ENCODE results near the gene KHDRBS1. TPM values are rescaled to one million over a fixed set of nuclear protein-coding genes. Genes with fewer than 3 reads are reported as not detected.
A peak's percentile ranks its signal among the peaks of the same experiment; 100 is the strongest.

KHDRBS1 gene
- total RNA-seq, 1 donor from 2014 or later = 139 TPM

DNA sequence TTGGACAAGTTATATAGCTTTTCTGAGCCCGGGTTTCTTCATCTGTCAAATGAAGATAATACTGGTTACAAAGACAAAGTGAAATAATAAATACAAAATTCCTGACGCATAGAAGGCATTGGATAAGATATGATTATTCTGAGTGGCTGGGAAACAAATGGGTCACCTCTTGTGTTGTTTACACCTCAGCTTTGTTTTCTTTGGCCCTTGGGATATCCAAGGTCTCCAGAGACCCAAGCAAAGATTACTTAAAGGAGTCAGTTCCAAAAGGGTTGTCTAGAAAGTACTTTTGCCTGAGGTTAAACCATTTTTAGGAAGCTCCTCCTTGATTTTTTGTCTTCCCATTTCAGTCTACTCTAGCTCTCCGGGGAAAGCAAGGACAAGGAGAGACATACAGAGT lies 9.7 kb downstream of the KHDRBS1 start:
- H3K36me3 ChIP-seq (ENCODE audit: insufficient read depth, low read length) = peaks cover 8% of the 10 kb centered on the region
- FAIRE-seq = no peak
- peaks cover 9% of the 10 kb centered on the region for H3K4me1 Mint-ChIP-seq (ENCODE audit: low read depth, unreplicated experiment)

DNA sequence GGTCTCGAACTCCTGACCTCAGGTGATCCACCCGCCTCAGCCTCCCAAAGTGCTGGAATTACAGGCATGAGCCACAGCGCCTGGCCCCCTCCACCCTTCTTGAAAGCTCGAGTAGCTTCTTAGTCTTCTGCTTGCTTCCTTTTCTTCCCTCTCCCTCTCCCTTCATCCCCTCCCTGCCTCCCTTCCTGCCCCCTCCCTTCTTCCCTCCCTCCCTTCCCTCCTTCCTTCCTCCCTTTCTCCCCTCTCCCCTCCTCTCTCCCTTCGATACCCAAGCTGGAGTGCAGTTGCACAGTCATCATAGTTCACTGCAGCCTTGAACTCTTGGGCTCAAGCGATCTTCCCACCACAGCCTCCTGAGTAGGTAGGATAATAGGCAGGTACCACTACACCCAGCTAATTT lies 11.8 kb downstream of the KHDRBS1 start:
- H3K4me3 Mint-ChIP-seq (ENCODE audit: unreplicated experiment) = no peak overlapping the region
- peaks cover 100% of the 10 kb centered on the region for H3K79me2 ChIP-seq (ENCODE audit: insufficient read depth, low read length)
- no peaks in the 10 kb centered on the region for H3K9me3 Mint-ChIP-seq (ENCODE audit: unreplicated experiment)
- H3K4me2 ChIP-seq (ENCODE audit: low read length) = no peak overlapping the region
- peaks cover 11% of the 10 kb centered on the region for H3K36me3 ChIP-seq (ENCODE audit: insufficient read depth, low read length)
- H3K36me3 Mint-ChIP-seq (ENCODE audit: low read depth, unreplicated experiment) = peaks cover 4% of the 10 kb centered on the region
- no peak for TF ChIP-seq EZH2 (IDR thresholded peaks at IDR 0.05; ENCODE audit: insufficient read depth, low read length)
- TF ChIP-seq, protein P1, sequence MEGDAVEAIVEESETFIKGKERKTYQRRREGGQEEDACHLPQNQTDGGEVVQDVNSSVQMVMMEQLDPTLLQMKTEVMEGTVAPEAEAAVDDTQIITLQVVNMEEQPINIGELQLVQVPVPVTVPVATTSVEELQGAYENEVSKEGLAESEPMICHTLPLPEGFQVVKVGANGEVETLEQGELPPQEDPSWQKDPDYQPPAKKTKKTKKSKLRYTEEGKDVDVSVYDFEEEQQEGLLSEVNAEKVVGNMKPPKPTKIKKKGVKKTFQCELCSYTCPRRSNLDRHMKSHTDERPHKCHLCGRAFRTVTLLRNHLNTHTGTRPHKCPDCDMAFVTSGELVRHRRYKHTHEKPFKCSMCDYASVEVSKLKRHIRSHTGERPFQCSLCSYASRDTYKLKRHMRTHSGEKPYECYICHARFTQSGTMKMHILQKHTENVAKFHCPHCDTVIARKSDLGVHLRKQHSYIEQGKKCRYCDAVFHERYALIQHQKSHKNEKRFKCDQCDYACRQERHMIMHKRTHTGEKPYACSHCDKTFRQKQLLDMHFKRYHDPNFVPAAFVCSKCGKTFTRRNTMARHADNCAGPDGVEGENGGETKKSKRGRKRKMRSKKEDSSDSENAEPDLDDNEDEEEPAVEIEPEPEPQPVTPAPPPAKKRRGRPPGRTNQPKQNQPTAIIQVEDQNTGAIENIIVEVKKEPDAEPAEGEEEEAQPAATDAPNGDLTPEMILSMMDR (IDR thresholded peaks at IDR 0.05; ENCODE audit: insufficient read depth, low read depth, low read length) = no peak
- H3K27me3 ChIP-seq (ENCODE audit: insufficient read depth, low read length) = no peaks in the 10 kb centered on the region
- no peak overlapping the region for H3K27ac Mint-ChIP-seq (ENCODE audit: unreplicated experiment)
- peaks cover 16% of the 10 kb centered on the region for H3K4me1 Mint-ChIP-seq (ENCODE audit: low read depth, unreplicated experiment)
- peaks cover 2% of the 10 kb centered on the region for H3K4me1 ChIP-seq (ENCODE audit: insufficient read depth, low read length)
- H3K9me3 ChIP-seq (ENCODE audit: insufficient read depth, low read depth, low read length) = no peaks in the 10 kb centered on the region
- H3K27ac ChIP-seq (ENCODE audit: low read depth, low read length) = no peak overlapping the region
- H4K20me1 ChIP-seq (ENCODE audit: insufficient read depth, low read length) = peaks cover 96% of the 10 kb centered on the region
- FAIRE-seq = no peak
- no peaks in the 10 kb centered on the region for H3K27me3 Mint-ChIP-seq (ENCODE audit: low read depth, unreplicated experiment)
- H2AFZ ChIP-seq (ENCODE audit: low read depth, low read length) = no peak overlapping the region
- DNase-seq (ENCODE audit: low read depth) = no peak
- no peak overlapping the region for H3K9ac ChIP-seq (ENCODE audit: low read length)
- H3K4me3 ChIP-seq (ENCODE audit: insufficient read depth, low read depth, low read length) = no peak overlapping the region

More for the DNA sequence above, 9.7 kb downstream of the KHDRBS1 start:
- H3K4me3 ChIP-seq (ENCODE audit: insufficient read depth, low read depth, low read length) = no peak overlapping the region
- no peak for DNase-seq (ENCODE audit: low read depth)
- H3K27me3 Mint-ChIP-seq (ENCODE audit: low read depth, unreplicated experiment) = no peaks in the 10 kb centered on the region
- H3K9me3 Mint-ChIP-seq (ENCODE audit: unreplicated experiment) = no peaks in the 10 kb centered on the region
- H3K36me3 Mint-ChIP-seq (ENCODE audit: low read depth, unreplicated experiment) = no peaks in the 10 kb centered on the region
- TF ChIP-seq, protein P1 (IDR thresholded peaks at IDR 0.05; ENCODE audit: insufficient read depth, low read depth, low read length) = no peak
- TF ChIP-seq EZH2 (IDR thresholded peaks at IDR 0.05; ENCODE audit: insufficient read depth, low read length) = no peak
- peaks cover 99% of the 10 kb centered on the region for H3K79me2 ChIP-seq (ENCODE audit: insufficient read depth, low read length)
- no peak overlapping the region for H3K27ac Mint-ChIP-seq (ENCODE audit: unreplicated experiment)
- no peak overlapping the region for H3K27ac ChIP-seq (ENCODE audit: low read depth, low read length)
- H2AFZ ChIP-seq (ENCODE audit: low read depth, low read length) = no peak overlapping the region
- H3K4me3 Mint-ChIP-seq (ENCODE audit: unreplicated experiment) = no peak overlapping the region
- H4K20me1 ChIP-seq (ENCODE audit: insufficient read depth, low read length) = peaks cover 97% of the 10 kb centered on the region
- no peak overlapping the region for H3K9ac ChIP-seq (ENCODE audit: low read length)
- H3K27me3 ChIP-seq (ENCODE audit: insufficient read depth, low read length) = no peaks in the 10 kb centered on the region
- peaks cover 9% of the 10 kb centered on the region for H3K4me1 ChIP-seq (ENCODE audit: insufficient read depth, low read length)
- H3K9me3 ChIP-seq (ENCODE audit: insufficient read depth, low read depth, low read length) = no peaks in the 10 kb centered on the region
- no peak overlapping the region for H3K4me2 ChIP-seq (ENCODE audit: low read length)

DNA sequence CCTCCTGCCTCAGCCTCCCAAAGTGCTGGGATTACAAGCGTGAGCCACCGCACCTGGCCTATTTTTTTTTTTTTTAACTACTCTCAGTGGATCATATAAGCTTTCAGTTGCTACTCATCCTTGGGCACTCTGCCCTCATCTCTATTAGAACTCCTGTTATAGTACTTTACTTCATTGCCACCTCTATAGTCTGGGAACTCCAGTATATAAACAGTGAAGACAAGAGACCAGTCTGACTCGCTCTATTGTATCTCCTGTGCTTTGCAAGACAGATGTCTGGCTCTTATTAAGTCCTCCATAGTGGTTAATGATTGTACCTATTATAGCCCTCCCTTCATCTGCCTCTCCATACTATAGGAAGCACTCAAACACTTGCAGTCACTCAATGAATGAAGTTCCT lies 15.1 kb downstream of the KHDRBS1 start:
- Histone ChIP-seq H2AFZ (ENCODE audit: low read depth, low read length) (no peak overlapping the region), H3K79me2 (ENCODE audit: insufficient read depth, low read length) (peaks cover 100% of the 10 kb centered on the region), H3K4me1 (ENCODE audit: insufficient read depth, low read length) (peaks cover 18% of the 10 kb centered on the region), H3K9ac (ENCODE audit: low read length) (no peak overlapping the region), H3K36me3 (ENCODE audit: insufficient read depth, low read length) (peaks cover 24% of the 10 kb centered on the region), H3K27ac (ENCODE audit: low read depth, low read length) (no peak overlapping the region), H4K20me1 (ENCODE audit: insufficient read depth, low read length) (peaks cover 96% of the 10 kb centered on the region), H3K27me3 (ENCODE audit: insufficient read depth, low read length) (no peaks in the 10 kb centered on the region), H3K9me3 (ENCODE audit: insufficient read depth, low read depth, low read length) (no peaks in the 10 kb centered on the region), H3K4me3 (ENCODE audit: insufficient read depth, low read depth, low read length) (no peak overlapping the region), H3K4me2 (ENCODE audit: low read length) (no peak overlapping the region)
- H3K27ac Mint-ChIP-seq (ENCODE audit: unreplicated experiment) = no peak overlapping the region
- peaks cover 33% of the 10 kb centered on the region for H3K4me1 Mint-ChIP-seq (ENCODE audit: low read depth, unreplicated experiment)
- no peak overlapping the region for H3K4me3 Mint-ChIP-seq (ENCODE audit: unreplicated experiment)
- TF ChIP-seq EZH2 (IDR thresholded peaks at IDR 0.05; ENCODE audit: insufficient read depth, low read length) = no peak
- TF ChIP-seq, protein P1 (IDR thresholded peaks at IDR 0.05; ENCODE audit: insufficient read depth, low read depth, low read length) = no peak
- H3K27me3 Mint-ChIP-seq (ENCODE audit: low read depth, unreplicated experiment) = no peaks in the 10 kb centered on the region
- no peaks in the 10 kb centered on the region for H3K9me3 Mint-ChIP-seq (ENCODE audit: unreplicated experiment)
- peaks cover 10% of the 10 kb centered on the region for H3K36me3 Mint-ChIP-seq (ENCODE audit: low read depth, unreplicated experiment)
- DNase-seq (ENCODE audit: low read depth) (peak; percentile 15), FAIRE-seq (no peak)
